H1 (cell line): Measurements from ENCODE around the gene PSMD5. TPM values are rescaled to one million over a fixed set of nuclear protein-coding genes. Genes with fewer than 3 reads are reported as not detected.

ENCODE experiments used
- CTCF ChIA-PET: fragments of 300-600 bp; sonication (Branson Sonifier 250); formaldehyde crosslinking; loops from one replicate; lab custom pipeline; 2021; ENCODE audit not compliant: partially characterized antibody; lab: Charles Lee
- POLR2A ChIA-PET: fragments of 300-600 bp; sonication (Branson Sonifier 250); formaldehyde crosslinking; loops from one replicate; lab custom pipeline; 2021; ENCODE audit warnings: inconsistent platforms; ENCODE audit not compliant: partially characterized antibody; lab: Charles Lee
- DNase-seq, 2 experiments: peaks; one replicate each; pipeline versions ENCODE4 v3.0.0 to v3.0.0-alpha.2; 2010 to 2022; ENCODE audit warnings: low spot score in 2 of 2, low read depth in 1 of 2, mixed read lengths in 1 of 2
- FAIRE-seq: peaks from 2 replicates; lab custom pipeline; 2011; peaks lifted over from hg19 to GRCh38; lab: Jason Lieb, UNC
- H2AFZ ChIP-seq: 2 replicates; pipeline ENCODE4 v1.8.1; 2012; ENCODE audit warnings: low read length, inconsistent platforms
- H2AK5ac ChIP-seq: 2 replicates; pipeline ENCODE4 v1.6.1; 2013; ENCODE audit warnings: low read depth, low read length
- H2BK120ac ChIP-seq: replicated peaks from 2 replicates; pipeline ENCODE3; 2013; ENCODE audit warnings: low read depth, low read length, inconsistent platforms
- H2BK12ac ChIP-seq: 2 replicates; pipeline ENCODE4 v1.6.1; 2013; ENCODE audit warnings: low read depth, low read length
- H2BK15ac ChIP-seq: 2 replicates; pipeline ENCODE4 v1.6.1; 2013; ENCODE audit warnings: low read length
- H2BK20ac ChIP-seq: 2 replicates; pipeline ENCODE4 v1.6.1; 2013; ENCODE audit warnings: low read length
- H2BK5ac ChIP-seq: 2 replicates; pipeline ENCODE4 v1.6.1; 2013; ENCODE audit warnings: low read depth, low read length
- H3K14ac ChIP-seq: 2 replicates; pipeline ENCODE4 v1.6.1; 2013; ENCODE audit warnings: inconsistent platforms; ENCODE audit not compliant: insufficient read length
- H3K18ac ChIP-seq: 2 replicates; pipeline ENCODE4 v1.6.1; 2013; ENCODE audit warnings: low read length; ENCODE audit errors: extremely low read depth
- H3K23ac ChIP-seq: 2 replicates; pipeline ENCODE4 v1.6.1; 2013; ENCODE audit warnings: inconsistent platforms; ENCODE audit not compliant: insufficient read length
- H3K23me2 ChIP-seq: 2 replicates; pipeline ENCODE4 v1.6.1; 2013; ENCODE audit warnings: low read depth, low read length
- H3K27ac ChIP-seq: 2 replicates; pipeline ENCODE4 v1.6.1; 2011; ENCODE audit warnings: low read depth, low read length, inconsistent platforms
- H3K27me3 ChIP-seq, 4 experiments: replicated peaks in 1 of 4; 1 replicate in 1 of 4; 2 replicates in 3 of 4; pipeline versions ENCODE4 v1.6.1 to v1.8.1; 2011 to 2013; ENCODE audit warnings: low read length in 3 of 4, mild to moderate bottlenecking in 3 of 4, inconsistent platforms in 2 of 4, mixed read lengths in 2 of 4, moderate library complexity in 1 of 4; ENCODE audit not compliant: control insufficient read depth in 3 of 4, insufficient read depth in 3 of 4; ENCODE audit errors: extremely low read depth in 1 of 4
- H3K36me3 ChIP-seq, 4 experiments: 2 replicates each; pipeline versions ENCODE4 v1.6.1 to v1.8.1; 2011 to 2013; ENCODE audit warnings: mild to moderate bottlenecking in 4 of 4, low read length in 3 of 4, moderate library complexity in 2 of 4, control low read depth in 1 of 4, inconsistent platforms in 1 of 4; ENCODE audit not compliant: insufficient read depth in 4 of 4, control insufficient read depth in 2 of 4
- H3K4ac ChIP-seq: replicated peaks from 2 replicates; pipeline ENCODE3; 2013; ENCODE audit warnings: low read length, low read depth, mixed read lengths, inconsistent platforms; ENCODE audit not compliant: insufficient read length
- H3K4me1 ChIP-seq, 4 experiments: replicated peaks in 1 of 4; 1 replicate in 1 of 4; 2 replicates in 3 of 4; pipeline versions ENCODE4 v1.6.1 to v1.8.1; 2011 to 2013; ENCODE audit warnings: low read length in 3 of 4, inconsistent platforms in 2 of 4, mixed read lengths in 1 of 4; ENCODE audit not compliant: insufficient read depth in 4 of 4, control insufficient read depth in 3 of 4
- H3K4me2 ChIP-seq, 2 experiments: 2 replicates each; pipeline versions ENCODE4 v1.6.1 to v1.8.1; 2011 to 2013; ENCODE audit warnings: low read depth in 2 of 2, low read length in 2 of 2, control low read depth in 1 of 2, inconsistent platforms in 1 of 2, mild to moderate bottlenecking in 1 of 2; ENCODE audit not compliant: insufficient read depth in 1 of 2
- H3K4me3 ChIP-seq, 4 experiments: fragments of 200-600, 300-600 bp in 1 of 4; sonication (generic), shearing (Covaris generic), sonication (Bioruptor Twin) in 1 of 4; 2 replicates each; pipeline versions ENCODE4 v1.5.1 to v1.8.1; 2011 to 2016; ENCODE audit warnings: low read length in 4 of 4, low read depth in 3 of 4, control low read depth in 2 of 4, inconsistent platforms in 2 of 4, mild to moderate bottlenecking in 2 of 4, mixed read lengths in 1 of 4, moderate library complexity in 1 of 4; ENCODE audit not compliant: insufficient read depth in 2 of 4; ENCODE audit errors: extremely low read depth in 1 of 4
- H3K56ac ChIP-seq: replicated peaks from 2 replicates; pipeline ENCODE3; 2013; ENCODE audit warnings: low read depth, mild to moderate bottlenecking, mixed read lengths, low read length, inconsistent platforms; ENCODE audit not compliant: insufficient read length
- H3K79me1 ChIP-seq: 2 replicates; pipeline ENCODE4 v1.6.1; 2013; ENCODE audit warnings: low read depth, low read length, control low read depth
- H3K79me2 ChIP-seq, 2 experiments: 2 replicates each; pipeline versions ENCODE4 v1.6.1 to v1.8.1; 2012 to 2013; ENCODE audit warnings: low read length in 2 of 2, mild to moderate bottlenecking in 2 of 2, inconsistent platforms in 1 of 2; ENCODE audit not compliant: insufficient read depth in 2 of 2, control insufficient read depth in 1 of 2
- H3K9ac ChIP-seq, 4 experiments: replicated peaks in 1 of 4; 1 replicate in 1 of 4; 2 replicates in 3 of 4; pipeline versions ENCODE4 v1.6.1 to v1.8.1; 2011 to 2013; ENCODE audit warnings: low read depth in 3 of 4, low read length in 3 of 4, control low read depth in 2 of 4, mild to moderate bottlenecking in 2 of 4, moderate library complexity in 2 of 4, inconsistent platforms in 1 of 4; ENCODE audit errors: extremely low read depth in 1 of 4
- H3K9me3 ChIP-seq, 2 experiments: 2 replicates each; pipeline versions ENCODE4 v1.6.1 to v1.8.1; 2012 to 2013; ENCODE audit warnings: mild to moderate bottlenecking in 2 of 2, moderate library complexity in 2 of 2, control low read depth in 1 of 2, inconsistent platforms in 1 of 2, low read depth in 1 of 2, low read length in 1 of 2, mixed read lengths in 1 of 2; ENCODE audit not compliant: insufficient read depth in 2 of 2
- H4K20me1 ChIP-seq, 2 experiments: replicated peaks in 1 of 2; 2 replicates each; pipeline versions ENCODE3 to v1.8.1; 2011 to 2013; ENCODE audit warnings: inconsistent platforms in 2 of 2, low read length in 2 of 2, mild to moderate bottlenecking in 1 of 2; ENCODE audit not compliant: insufficient read depth in 2 of 2, control insufficient read depth in 1 of 2
- H4K5ac ChIP-seq: 2 replicates; pipeline ENCODE4 v1.6.1; 2013; ENCODE audit warnings: low read length, low read depth, mixed read lengths, inconsistent platforms; ENCODE audit not compliant: insufficient read length
- H4K8ac ChIP-seq: 2 replicates; pipeline ENCODE4 v1.8.0; 2013; ENCODE audit warnings: mild to moderate bottlenecking, moderate library complexity, low read length, inconsistent platforms; ENCODE audit not compliant: insufficient read depth; ENCODE audit errors: extremely low read depth
- H4K91ac ChIP-seq: replicated peaks from 2 replicates; pipeline ENCODE3; 2013; ENCODE audit warnings: low read length, mixed read lengths, inconsistent platforms; ENCODE audit not compliant: insufficient read length
- POLR2AphosphoS5 ChIP-seq: IDR thresholded peaks from 2 replicates; pipeline ENCODE4 v1.6.1; 2011; ENCODE audit warnings: low read depth, low read length
- SUZ12 ChIP-seq: fragments of 200-600 bp; sonication (generic); IDR thresholded peaks from 2 replicates; pipeline ENCODE4 v1.6.1; 2012; ENCODE audit warnings: mild to moderate bottlenecking, inconsistent platforms, low read length, moderate library complexity, mixed read lengths
- WGBS, 2 experiments: shearing (Covaris generic) in 1 of 2; methylation state at CpG; one replicate each; pipeline versions ENCODE4 v1.1.6 to v1.1.7; 2013 to 2015; ENCODE audit warnings: low lambda C conversion rate in 2 of 2, mixed read lengths in 2 of 2, inconsistent platforms in 1 of 2, low coverage in 1 of 2, missing lambda C conversion rate in 1 of 2; ENCODE audit not compliant: insufficient replicate concordance in 2 of 2, insufficient coverage in 1 of 2, insufficient read length in 1 of 2; ENCODE audit errors: extremely low coverage in 1 of 2, missing lambda C conversion rate in 1 of 2; 5-methylcytosine and 5-hydroxymethylcytosine counted together
- polyA plus RNA-seq, 7 experiments: library from polyadenylated mRNA; depleted of rRNA in 3 of 7; stranded (reverse) in 5 of 7; unstranded in 2 of 7; fragments of >200 nt in 5 of 7; fragments of 200-250 nt in 2 of 7; gene quantifications; 1 replicate in 5 of 7; 2 replicates in 1 of 7; 4 replicates in 1 of 7; pipeline versions ENCODE4 v1.2.1 to v1.2.3, GENCODE V29; 2011 to 2013; ENCODE audit warnings: missing spikeins in 2 of 7, mixed read lengths in 2 of 7
- total RNA-seq: library from RNA; stranded (reverse); fragmentation: NEBNext Ultra II Directional; extraction: Animal tissue kit (Norgen Biotek cat#: 25700); gene quantifications from 2 replicates; pipeline ENCODE4 v1.2.1, GENCODE V29; 2021

PSMD5 gene
- total and polyA plus RNA-seq, 2 of the 8 experiments (the other 6 are each of a cell fraction or from before 2014, with no cell fraction given) = 19.2 to 30.5 TPM

GRCh38 chr9:120886490-120886967 is 43.8 kb upstream of the PSMD5 start:
- FAIRE-seq (no peak), DNase-seq (no peak)
- H4K8ac ChIP-seq = no peak overlapping the region
- no peak overlapping the region for H3K4ac ChIP-seq
- TF ChIP-seq SUZ12 (no peak), POLR2AphosphoS5 (no peak)
- ChIA-PET POLR2A (interaction anchor here (0.6 to 1.6 kb wide), 5 partner anchors 10 to 331 kb away, joined by 3 to 5 read pairs (median 3); partner anchors contain the start of gene FBXW2), CTCF (interaction anchor here (0.7 to 2.1 kb wide), 10 partner anchors 8 to 169 kb away, joined by 3 to 8 read pairs (median 3); no protein-coding TSS in a partner anchor)
- H3K56ac ChIP-seq = no peak overlapping the region
- H4K5ac ChIP-seq = no peak overlapping the region
- H2AFZ ChIP-seq = no peak overlapping the region
- H2AK5ac ChIP-seq = no peak overlapping the region
- no peak overlapping the region for H2BK5ac ChIP-seq
- H4K91ac ChIP-seq = no peak overlapping the region
- 0 out of 2 replicates have a peak overlapping the region, but pooled peaks have one; percentile 39 for H2BK12ac ChIP-seq
- H3K4me1 ChIP-seq = peaks cover 0 to 6% (median 4%) of the 10 kb centered on the region in 4 experiments; a peak in 6 of 7 replicates
- no peak overlapping the region for H2BK20ac ChIP-seq
- H3K9ac ChIP-seq = no peak overlapping the region
- H3K79me1 ChIP-seq = no peaks in the 10 kb centered on the region
- H3K36me3 ChIP-seq = no peaks in the 10 kb centered on the region
- no peak overlapping the region for H3K4me3 ChIP-seq
- H4K20me1 ChIP-seq = no peaks in the 10 kb centered on the region
- WGBS, 2 experiments = 91% methylated on average over 8 of the region's 8 CpGs; no CpG with 5 or more reads in 1 of the 2 experiments
- H2BK15ac ChIP-seq = no peak overlapping the region
- no peaks in the 10 kb centered on the region for H3K9me3 ChIP-seq
- no peak overlapping the region for H3K23ac ChIP-seq
- no peak overlapping the region for H3K4me2 ChIP-seq
- no peak overlapping the region for H3K18ac ChIP-seq
- no peaks in the 10 kb centered on the region for H3K27me3 ChIP-seq
- no peak overlapping the region for H3K14ac ChIP-seq
- H3K79me2 ChIP-seq = no peaks in the 10 kb centered on the region
- no peak overlapping the region for H2BK120ac ChIP-seq
- H3K27ac ChIP-seq = no peak overlapping the region
- H3K23me2 ChIP-seq = no peaks in the 10 kb centered on the region; the same call in 1 of the 2 replicates
